ACC112 (cell line): ENCODE measurements around the gene GAS2.

Experiments used
- H2AFZ ChIP-seq: fragments of 200-600 bp; sonication (generic); one replicate; pipeline ENCODE4 v1.6.0; 2017; ENCODE audit warnings: antibody characterized with exemption, low read length; ENCODE audit not compliant: unreplicated experiment
- H3K27ac ChIP-seq: fragments of 200-600 bp; sonication (generic); 2 replicates; pipeline ENCODE4 v1.5.1; 2014; ENCODE audit warnings: low read depth, mild to moderate bottlenecking, antibody characterized with exemption, low read length, moderate library complexity
- H3K27me3 ChIP-seq: fragments of 200-600 bp; sonication (generic); 2 replicates; pipeline ENCODE4 v1.6.1; 2014; ENCODE audit warnings: mild to moderate bottlenecking, antibody characterized with exemption, low read length, moderate library complexity, mixed read lengths; ENCODE audit not compliant: insufficient read depth
- H3K36me3 ChIP-seq: fragments of 200-600 bp; sonication (generic); 2 replicates; pipeline ENCODE4 v1.6.1; 2016; ENCODE audit warnings: mild to moderate bottlenecking, antibody characterized with exemption, low read length, moderate library complexity, mixed read lengths; ENCODE audit not compliant: insufficient read depth
- H3K4me1 ChIP-seq: fragments of 200-600 bp; sonication (generic); one replicate; pipeline ENCODE4 v1.6.1; 2016; ENCODE audit warnings: low read length, mixed read lengths; ENCODE audit not compliant: insufficient read depth, unreplicated experiment, control insufficient read depth
- H3K4me3 ChIP-seq: fragments of 200-600 bp; sonication (generic); 2 replicates; pipeline ENCODE4 v1.5.1; 2014; ENCODE audit warnings: mild to moderate bottlenecking, low read depth, low read length
- H3K79me2 ChIP-seq: fragments of 200-600 bp; sonication (generic); one replicate; pipeline ENCODE4 v1.6.0; 2016; ENCODE audit warnings: low read length; ENCODE audit not compliant: control insufficient read depth, unreplicated experiment, insufficient read depth

GAS2 gene

GRCh38 chr11:22702031-22702430 is 35.6 kb downstream of the GAS2 start:
- H3K27ac ChIP-seq: no peak overlapping the region
- no peaks in the 10 kb centered on the region for H3K4me1 ChIP-seq
- H2AFZ ChIP-seq: no peak overlapping the region
- no peaks in the 10 kb centered on the region for H3K36me3 ChIP-seq
- H3K4me3 ChIP-seq: no peak overlapping the region
- no peaks in the 10 kb centered on the region for H3K79me2 ChIP-seq
- H3K27me3 ChIP-seq: peaks cover 30% of the 10 kb centered on the region

DNA sequence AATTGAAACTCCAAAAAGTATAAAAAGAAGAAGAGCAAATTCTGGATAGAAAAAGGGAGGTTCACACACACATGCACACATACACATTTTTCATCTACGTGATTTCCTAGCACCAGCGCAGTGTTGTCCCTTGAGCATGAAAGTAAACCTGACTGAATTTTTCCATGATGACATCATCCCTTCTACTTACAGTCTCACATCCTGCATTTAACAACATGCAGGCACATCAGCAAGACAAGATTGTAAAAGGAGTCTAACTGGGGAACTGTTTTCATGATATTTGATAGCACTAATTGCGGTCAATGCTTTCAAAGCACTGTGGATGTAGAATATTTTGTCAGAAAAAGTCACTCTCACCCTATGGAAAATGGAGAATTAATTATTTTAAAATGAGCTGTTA is 36.6 kb downstream of the GAS2 start:
- H3K27me3 ChIP-seq: peaks cover 30% of the 10 kb centered on the region
- H3K4me3 ChIP-seq: no peak overlapping the region
- H3K27ac ChIP-seq: no peak overlapping the region
- no peak overlapping the region for H2AFZ ChIP-seq
- H3K36me3 ChIP-seq: no peaks in the 10 kb centered on the region
- H3K79me2 ChIP-seq: no peaks in the 10 kb centered on the region
- no peaks in the 10 kb centered on the region for H3K4me1 ChIP-seq

GRCh38 chr11:22703591-22703990 is 37.2 kb downstream of the GAS2 start:
- Histone ChIP-seq H3K27me3 (peaks cover 30% of the 10 kb centered on the region), H3K27ac (no peak overlapping the region), H3K4me1 (no peaks in the 10 kb centered on the region), H3K79me2 (no peaks in the 10 kb centered on the region), H3K4me3 (no peak overlapping the region), H2AFZ (no peak overlapping the region), H3K36me3 (no peaks in the 10 kb centered on the region)

GRCh38 chr11:22707119-22707899 is 40.9 kb downstream of the GAS2 start:
- H3K27me3 ChIP-seq: peaks cover 11% of the 10 kb centered on the region
- no peak overlapping the region for H2AFZ ChIP-seq
- H3K36me3 ChIP-seq: no peaks in the 10 kb centered on the region
- H3K79me2 ChIP-seq: no peaks in the 10 kb centered on the region
- no peak overlapping the region for H3K27ac ChIP-seq
- no peak overlapping the region for H3K4me3 ChIP-seq
- no peaks in the 10 kb centered on the region for H3K4me1 ChIP-seq

DNA sequence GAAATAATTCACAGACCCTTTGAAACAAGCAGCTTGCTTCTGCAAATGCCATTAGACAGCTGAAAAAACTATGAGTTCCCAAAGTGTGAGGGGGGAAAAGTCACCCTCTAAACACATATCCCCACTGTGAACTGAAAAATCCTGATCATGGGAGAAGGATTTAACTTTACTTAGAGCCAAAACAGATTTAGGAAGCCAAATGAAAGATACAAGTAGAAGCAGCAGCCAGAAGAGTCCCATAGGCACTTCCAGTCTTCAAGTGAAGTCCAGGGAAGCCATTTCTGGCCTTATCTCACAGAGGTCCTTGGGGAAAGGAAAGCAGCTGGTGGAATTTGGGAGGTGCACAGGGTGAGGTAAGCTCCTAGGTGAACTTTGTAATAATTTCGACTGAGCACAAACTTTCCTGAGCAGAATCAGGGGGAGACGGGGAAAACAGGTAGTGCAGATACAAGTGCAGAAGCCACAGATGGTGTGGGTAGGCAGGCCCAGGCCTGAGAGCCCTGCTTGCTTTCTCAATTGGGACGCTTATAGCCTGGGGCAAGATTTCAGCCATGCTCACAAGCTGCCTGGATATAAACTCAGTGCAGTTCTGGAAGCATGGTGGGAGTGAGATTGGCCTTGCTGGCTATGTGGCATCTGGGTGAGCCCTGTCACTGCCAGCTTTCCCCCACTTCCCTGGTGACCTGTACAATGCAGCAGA is 44.8 kb downstream of the GAS2 start:
- H3K36me3 ChIP-seq: no peaks in the 10 kb centered on the region
- H3K4me3 ChIP-seq: no peak overlapping the region
- H2AFZ ChIP-seq: no peak overlapping the region
- H3K79me2 ChIP-seq: no peaks in the 10 kb centered on the region
- no peaks in the 10 kb centered on the region for H3K4me1 ChIP-seq
- no peak overlapping the region for H3K27ac ChIP-seq
- no peaks in the 10 kb centered on the region for H3K27me3 ChIP-seq

DNA sequence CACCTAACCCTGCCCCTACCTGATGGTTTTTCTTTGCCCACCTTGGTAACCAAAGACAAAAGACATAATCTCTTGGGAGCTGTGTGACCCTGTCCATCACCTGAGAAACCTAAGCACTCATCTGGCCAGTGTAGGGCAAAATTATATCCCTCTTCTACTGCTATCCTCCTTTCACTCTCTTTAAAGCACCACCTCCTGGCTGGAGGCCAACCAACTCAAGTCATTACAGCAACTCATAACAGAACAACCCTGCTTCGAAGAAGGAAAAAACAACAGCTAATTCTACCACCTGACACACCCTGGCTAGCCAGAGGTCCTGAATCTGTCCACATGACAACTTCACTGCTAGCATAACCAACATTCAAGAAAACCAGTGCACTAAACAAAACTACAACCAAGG is 45.5 kb downstream of the GAS2 start:
- Histone ChIP-seq H3K36me3 (no peaks in the 10 kb centered on the region), H3K27me3 (no peaks in the 10 kb centered on the region), H3K4me1 (no peaks in the 10 kb centered on the region), H3K4me3 (no peak overlapping the region), H3K79me2 (no peaks in the 10 kb centered on the region), H2AFZ (no peak overlapping the region), H3K27ac (no peak overlapping the region)

DNA sequence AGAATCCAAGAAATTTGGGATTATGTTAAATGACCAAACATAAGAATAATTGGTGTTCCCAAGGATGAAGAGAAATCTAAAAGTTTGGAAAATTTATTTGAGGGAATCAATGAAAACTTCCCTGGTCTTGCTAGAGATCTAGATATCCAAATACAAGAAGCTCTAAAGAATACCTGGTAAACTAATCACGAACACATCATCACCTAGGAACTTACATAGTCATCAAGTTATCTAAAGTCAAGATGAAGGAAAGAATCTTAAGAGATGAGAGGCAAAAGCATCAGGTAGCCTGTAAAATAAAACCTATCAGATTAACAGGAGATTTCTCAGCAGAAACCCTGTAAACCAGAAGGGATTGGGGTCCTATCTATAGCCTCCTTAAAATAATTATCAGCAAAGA is 46.9 kb downstream of the GAS2 start:
- Histone ChIP-seq H3K79me2 (no peaks in the 10 kb centered on the region), H3K27me3 (no peaks in the 10 kb centered on the region), H3K4me1 (no peaks in the 10 kb centered on the region), H3K27ac (no peak overlapping the region), H3K36me3 (no peaks in the 10 kb centered on the region), H3K4me3 (no peak overlapping the region), H2AFZ (no peak overlapping the region)

GRCh38 chr11:22715971-22716370 is 49.6 kb downstream of the GAS2 start:
- Histone ChIP-seq H3K36me3 (no peaks in the 10 kb centered on the region), H3K27ac (no peak overlapping the region), H3K4me3 (no peak overlapping the region), H3K79me2 (no peaks in the 10 kb centered on the region), H2AFZ (no peak overlapping the region), H3K27me3 (peaks cover 6% of the 10 kb centered on the region), H3K4me1 (no peaks in the 10 kb centered on the region)

- H3K79me2 ChIP-seq: no peaks in the 10 kb centered on the region
- peaks cover 39% of the 10 kb centered on the region for H3K27me3 ChIP-seq
- no peaks in the 10 kb centered on the region for H3K36me3 ChIP-seq
- no peaks in the 10 kb centered on the region for H3K4me1 ChIP-seq
- no peak overlapping the region for H2AFZ ChIP-seq
- no peak overlapping the region for H3K4me3 ChIP-seq
- no peak overlapping the region for H3K27ac ChIP-seq
These were observed 54.0 kb downstream of the GAS2 start for GRCh38 chr11:22720457-22720856.

DNA sequence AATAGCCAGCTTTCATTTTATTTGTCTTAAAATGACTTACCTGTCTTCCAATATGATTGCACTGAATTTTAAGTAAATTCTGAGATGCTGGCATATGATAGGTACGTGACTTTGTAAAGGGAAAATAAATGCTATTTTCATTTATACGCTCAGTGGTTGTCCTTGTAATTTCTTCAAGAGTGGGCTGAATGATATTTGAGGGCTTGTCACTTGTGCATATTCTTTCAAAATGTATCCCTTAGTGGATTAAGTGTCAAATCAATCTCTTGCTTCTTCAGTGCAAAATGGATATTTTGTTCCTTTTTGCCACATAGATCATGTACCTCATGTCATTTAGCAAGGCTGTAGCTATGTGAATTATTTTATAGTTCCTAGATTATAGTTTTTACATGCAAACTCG is 56.9 kb downstream of the GAS2 start:
- Histone ChIP-seq H3K36me3 (no peaks in the 10 kb centered on the region), H3K4me1 (no peaks in the 10 kb centered on the region), H3K79me2 (no peaks in the 10 kb centered on the region), H3K4me3 (no peak overlapping the region), H3K27me3 (peaks cover 63% of the 10 kb centered on the region), H3K27ac (no peak overlapping the region), H2AFZ (no peak overlapping the region)

DNA sequence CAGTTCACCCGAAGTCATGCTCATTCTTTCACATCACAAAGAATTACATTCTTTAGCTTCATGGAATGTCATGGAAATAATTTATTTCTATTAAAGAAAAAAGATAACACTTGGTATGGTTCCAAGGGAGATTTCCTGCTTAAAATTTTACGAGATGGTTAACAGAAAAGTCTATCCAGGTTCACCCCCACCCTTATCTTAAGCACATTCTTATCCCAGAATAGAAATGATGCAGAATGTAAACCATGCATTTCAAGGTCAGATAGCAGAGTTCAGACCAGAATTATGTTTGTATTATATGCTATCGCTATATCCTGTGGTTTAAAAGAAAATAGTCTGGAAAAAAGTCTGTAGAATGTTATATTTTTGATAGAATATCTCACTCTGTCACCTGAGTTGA is 58.7 kb downstream of the GAS2 start:
- no peaks in the 10 kb centered on the region for H3K79me2 ChIP-seq
- no peaks in the 10 kb centered on the region for H3K36me3 ChIP-seq
- H3K27ac ChIP-seq: no peak overlapping the region
- no peak overlapping the region for H2AFZ ChIP-seq
- peaks cover 77% of the 10 kb centered on the region for H3K27me3 ChIP-seq
- H3K4me1 ChIP-seq: no peaks in the 10 kb centered on the region
- H3K4me3 ChIP-seq: no peak overlapping the region
